IMR-90 (cell line): ENCODE measurements around the gene IQCK. TPM values are rescaled to one million over a fixed set of nuclear protein-coding genes. Genes with fewer than 3 reads are reported as not detected.

Experiments used
- ATAC-seq: fragments of 200-7000 bp; cut with Tn5 transposase; 2 replicates; pipeline ENCODE4 v1.9.1; 2020; ENCODE audit warnings: low read depth, mild to moderate bottlenecking, moderate library complexity
- BruUV-seq: library from RNA; stranded (reverse); fragments of 400-500 nt; replicated peaks from 2 replicates; lab custom pipeline; 2021; lab: Mats Ljungman, UMichigan
- CTCF ChIA-PET: fragments of 300-600 bp; formaldehyde crosslinking; extraction: SDS; loops from one replicate; lab custom pipeline; 2021; ENCODE audit warnings: antibody characterized with exemption; lab: Yijun Ruan, JAX
- POLR2A ChIA-PET: fragments of 300-600 bp; sonication (Branson Sonifier 250); formaldehyde crosslinking; loops from one replicate; lab custom pipeline; 2022; ENCODE audit warnings: antibody characterized with exemption; ENCODE audit not compliant: unreplicated experiment; lab: Charles Lee
- DNase-seq: peaks from one replicate; pipeline ENCODE4 v3.0.0; 2013
- H2AFZ ChIP-seq: replicated peaks from 2 replicates; pipeline ENCODE3; 2013; ENCODE audit warnings: low read length, mild to moderate bottlenecking; ENCODE audit not compliant: poor library complexity
- H2AK5ac ChIP-seq: 2 replicates; pipeline ENCODE4 v1.6.1; 2013; ENCODE audit warnings: low read depth, low read length, inconsistent platforms
- H2AK9ac ChIP-seq: replicated peaks from 2 replicates; pipeline ENCODE3; 2013; ENCODE audit warnings: mild to moderate bottlenecking, low read depth, low read length, moderate library complexity; ENCODE audit not compliant: poor library complexity
- H2BK120ac ChIP-seq: 2 replicates; pipeline ENCODE4 v1.6.1; 2013; ENCODE audit warnings: low read depth, low read length, inconsistent platforms
- H2BK15ac ChIP-seq: 3 replicates; pipeline ENCODE4 v1.6.1; 2013; ENCODE audit warnings: low read depth, low read length, inconsistent platforms
- H2BK20ac ChIP-seq: 2 replicates; pipeline ENCODE4 v1.6.1; 2013; ENCODE audit warnings: low read depth, mild to moderate bottlenecking, inconsistent platforms, low read length, moderate library complexity
- H2BK5ac ChIP-seq: 2 replicates; pipeline ENCODE4 v1.6.1; 2013; ENCODE audit warnings: mild to moderate bottlenecking, low read depth, low read length, inconsistent platforms; ENCODE audit not compliant: poor library complexity, severe bottlenecking
- H3K14ac ChIP-seq: replicated peaks from 2 replicates; pipeline ENCODE4 v1.6.1; 2013; ENCODE audit warnings: low read depth, low read length, inconsistent platforms
- H3K18ac ChIP-seq: 2 replicates; pipeline ENCODE4 v1.6.1; 2013; ENCODE audit warnings: low read depth, low read length, control low read depth
- H3K23ac ChIP-seq: 2 replicates; pipeline ENCODE4 v1.6.1; 2013; ENCODE audit warnings: low read depth, low read length, inconsistent platforms
- H3K27ac ChIP-seq: 2 replicates; pipeline ENCODE4 v1.5.1; 2013; ENCODE audit warnings: mild to moderate bottlenecking, control low read depth, low read length; ENCODE audit not compliant: insufficient read depth
- H3K27me3 ChIP-seq: 2 replicates; pipeline ENCODE4 v1.6.1; 2013; ENCODE audit warnings: low read length; ENCODE audit not compliant: control insufficient read depth, insufficient read depth
- H3K36me3 ChIP-seq: 2 replicates; pipeline ENCODE4 v1.6.1; 2013; ENCODE audit warnings: low read length, mixed read lengths; ENCODE audit not compliant: control insufficient read depth, insufficient read depth
- H3K4ac ChIP-seq: 2 replicates; pipeline ENCODE4 v1.6.1; 2013; ENCODE audit warnings: low read depth, low read length, inconsistent platforms
- H3K4me1 ChIP-seq: 2 replicates; pipeline ENCODE4 v1.6.1; 2013; ENCODE audit warnings: low read length, mixed read lengths; ENCODE audit not compliant: control insufficient read depth, insufficient read depth
- H3K4me2 ChIP-seq: 2 replicates; pipeline ENCODE4 v1.6.1; 2013; ENCODE audit warnings: low read depth, mild to moderate bottlenecking, control low read depth, low read length, moderate library complexity
- H3K4me3 ChIP-seq: 2 replicates; pipeline ENCODE4 v1.5.1; 2013; ENCODE audit warnings: low read depth, mild to moderate bottlenecking, control low read depth, low read length, moderate library complexity; ENCODE audit not compliant: insufficient read depth
- H3K56ac ChIP-seq: 2 replicates; pipeline ENCODE4 v1.6.1; 2013; ENCODE audit warnings: low read length, inconsistent platforms; ENCODE audit not compliant: insufficient read depth; ENCODE audit errors: extremely low read depth
- H3K79me1 ChIP-seq, 2 experiments: 2 replicates each; pipeline ENCODE4 v1.6.1; 2013; ENCODE audit warnings: low read length in 2 of 2, inconsistent platforms in 1 of 2, low read depth in 1 of 2
- H3K9ac ChIP-seq: 2 replicates; pipeline ENCODE4 v1.6.1; 2013; ENCODE audit warnings: low read depth, low read length, control low read depth
- H3K9me1 ChIP-seq: 2 replicates; pipeline ENCODE4 v1.6.1; 2013; ENCODE audit warnings: low read length, inconsistent platforms; ENCODE audit not compliant: insufficient read depth
- H3K9me3 ChIP-seq: 2 replicates; pipeline ENCODE4 v1.6.1; 2013; ENCODE audit warnings: low read length; ENCODE audit not compliant: control insufficient read depth, insufficient read depth
- H4K20me1 ChIP-seq: 2 replicates; pipeline ENCODE4 v1.6.1; 2013; ENCODE audit warnings: low read length, inconsistent platforms; ENCODE audit not compliant: insufficient read depth
- H4K5ac ChIP-seq: 2 replicates; pipeline ENCODE4 v1.6.1; 2013; ENCODE audit warnings: mild to moderate bottlenecking, low read depth, low read length, control low read depth
- H4K8ac ChIP-seq, 2 experiments: 2 replicates each; pipeline ENCODE4 v1.6.1; 2013; ENCODE audit warnings: low read depth in 2 of 2, low read length in 2 of 2, control low read depth in 1 of 2, inconsistent platforms in 1 of 2
- H4K91ac ChIP-seq: 2 replicates; pipeline ENCODE4 v1.6.1; 2013; ENCODE audit warnings: low read depth, low read length, inconsistent platforms; ENCODE audit not compliant: insufficient read depth
- CEBPB ChIP-seq: IDR thresholded peaks from 2 replicates; pipeline ENCODE4 v1.6.1; 2012; ENCODE audit warnings: low read depth, low read length, improper control_type of control experiment
- CHD1 ChIP-seq: IDR thresholded peaks from 2 replicates; pipeline ENCODE4 v1.6.1; 2012; ENCODE audit warnings: low read depth, low read length, improper control_type of control experiment
- MAFK ChIP-seq: IDR thresholded peaks from 2 replicates; pipeline ENCODE4 v1.6.1; 2012; ENCODE audit warnings: low read depth, low read length, improper control_type of control experiment
- POLR2A ChIP-seq: IDR thresholded peaks from 2 replicates; pipeline ENCODE4 v1.6.1; 2012; ENCODE audit warnings: mild to moderate bottlenecking, low read depth, low read length
- RAD21 ChIP-seq: IDR thresholded peaks from 2 replicates; pipeline ENCODE4 v1.6.1; 2012; ENCODE audit warnings: low read length, improper control_type of control experiment
- RFX5 ChIP-seq: IDR thresholded peaks from 2 replicates; pipeline ENCODE4 v1.8.0; 2012; ENCODE audit warnings: low read depth, mild to moderate bottlenecking, low read length, moderate library complexity
- SMC3 ChIP-seq: fragments of 150-350 bp; IDR thresholded peaks from 2 replicates; pipeline ENCODE4 v1.6.1; 2016; ENCODE audit warnings: low read depth, mild to moderate bottlenecking, antibody characterized with exemption, low read length, moderate library complexity
- WGBS, 2 experiments: methylation state at CpG; one replicate each; pipeline versions ENCODE4 v1.1.5 to v1.1.7; 2013; ENCODE audit warnings: missing lambda C conversion rate in 2 of 2; ENCODE audit not compliant: insufficient read length in 1 of 2; ENCODE audit errors: extremely low coverage in 2 of 2; 5-methylcytosine and 5-hydroxymethylcytosine counted together
- dilution Hi-C: fragments of 300-500 bp; cut with HindIII; formaldehyde crosslinking; loops from one replicate; pipeline ENCODE4 v1.14.3; 2018; ENCODE audit warnings: low sequenced_read_pairs; ENCODE audit not compliant: unreplicated experiment
- in situ Hi-C: fragments of 300-500 bp; cut with MboI; formaldehyde crosslinking; loops from 3 replicates; pipeline ENCODE4 v1.14.3; 2019; ENCODE audit warnings: low sequenced_read_pairs, inconsistent platforms, mixed read lengths
- intact Hi-C: fragments of 100-400 bp; cut with micrococcal nuclease; formaldehyde crosslinking; loops from 2 replicates; pipeline ENCODE4 v1.10.0; 2022
- polyA plus RNA-seq, 3 experiments: library from polyadenylated mRNA; depleted of rRNA; stranded (reverse); fragments of >200 nt; gene quantifications; 2 replicates each; pipeline ENCODE4 v1.2.3, GENCODE V29; 2012; ENCODE audit warnings: low replicate concordance in 1 of 3
- total RNA-seq: library from RNA; depleted of rRNA; stranded (reverse); fragments of >200 nt; gene quantifications from 2 replicates; pipeline ENCODE4 v1.2.3, GENCODE V29; 2012

IQCK gene
- total and polyA plus RNA-seq, 2 of the 4 experiments (the other 2 are of a cell fraction), result 4.1 to 5.4 TPM

DNA sequence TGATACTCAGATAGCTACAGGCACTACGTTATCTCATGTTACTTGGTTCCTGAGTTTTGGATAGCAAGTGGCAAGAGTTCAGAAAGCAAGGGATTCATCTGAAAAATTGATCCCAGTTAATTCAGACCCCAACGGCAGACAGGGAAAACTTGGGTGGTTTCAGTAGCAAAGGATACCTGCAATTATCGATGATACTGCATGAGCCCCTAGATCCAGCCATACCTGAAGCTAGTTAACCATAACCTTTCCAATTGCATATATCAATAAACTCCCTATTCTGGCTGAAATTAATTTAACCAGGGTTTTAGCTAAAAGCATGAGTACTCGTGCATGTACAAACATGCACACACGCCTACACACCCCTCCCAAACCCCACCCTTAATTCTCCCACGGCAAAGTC is 4.4 kb upstream of the IQCK start:
- Histone ChIP-seq H3K9me1 (peaks cover 9% of the 10 kb centered on the region), H4K8ac (no peak overlapping the region), H3K9ac (no peak overlapping the region), H3K4me3 (no peak overlapping the region), H3K18ac (no peak overlapping the region), H3K4ac (no peak overlapping the region), H3K79me1 (peaks cover 43 to 80% of the 10 kb centered on the region in 2 experiments), H3K27ac (no peak overlapping the region), H4K91ac (no peak overlapping the region), H2BK20ac (no peak overlapping the region), H2AFZ (no peak overlapping the region), H3K4me2 (no peak overlapping the region), H4K20me1 (peaks cover 9% of the 10 kb centered on the region), H2AK9ac (no peak overlapping the region), H3K23ac (no peak overlapping the region), H2BK5ac (no peak overlapping the region), H2AK5ac (no peak overlapping the region), H3K4me1 (peaks cover 4% of the 10 kb centered on the region; the same call in 1 of the 2 replicates), H3K14ac (no peak overlapping the region), H3K56ac (no peak overlapping the region), H3K9me3 (no peaks in the 10 kb centered on the region), H2BK15ac (no peak overlapping the region), H3K36me3 (peaks cover 36% of the 10 kb centered on the region), H2BK120ac (no peak overlapping the region), H3K27me3 (no peaks in the 10 kb centered on the region), H4K5ac (no peak overlapping the region)
- TF ChIP-seq SMC3, result no peak
- TF ChIP-seq RAD21, result no peak
- TF ChIP-seq CEBPB, result no peak
- TF ChIP-seq CHD1, result no peak
- no peak for TF ChIP-seq MAFK
- no peak for TF ChIP-seq RFX5
- no peak for TF ChIP-seq POLR2A
- DNase-seq (no peak), ATAC-seq (no peak)
- dilution Hi-C loops, result no loop called here
- CTCF ChIA-PET, result no interaction called here
- WGBS, 2 experiments, result 76% methylated on average over 2 of the region's 6 CpGs; no CpG with 5 or more reads in 1 of the 2 experiments
- intact Hi-C loops, result loop anchor here (10.0 kb wide), 1 partner anchor 109 kb away; no protein-coding TSS in a partner anchor
- in situ Hi-C loops, result loop anchor here (25.0 kb wide), 1 partner anchor 601 kb away; the partner anchor contains the start of gene ITPRIPL2
- POLR2A ChIA-PET, result interaction anchor here (0.5 to 0.6 kb wide), 2 partner anchors 175 to 1848 kb away, joined by 3 to 7 read pairs; no protein-coding TSS in a partner anchor
- BruUV-seq, result no TSS peak
